GM18870 (cell line): ENCODE measurements around the gene SLC36A1.
A peak's percentile ranks its signal among the peaks of the same experiment; 100 is the strongest.
"Not testable (repeated sequence)": the region's sequence is repeated elsewhere in the genome, so short reads cannot be mapped to it uniquely, and the experiment has no call there.

Experiments used
- ATAC-seq: cut with Tn5 transposase; IDR thresholded peaks from one replicate; pipeline ENCODE4 v1.9.1; 2021; ENCODE audit warnings: moderate library complexity; ENCODE audit not compliant: unreplicated experiment

Gene SLC36A1

GRCh38 chr5:151483176-151483575 is 35.8 kb downstream of the SLC36A1 start:
- ATAC-seq, result no peak

GRCh38 chr5:151483647-151484046 is 36.2 kb downstream of the SLC36A1 start:
- ATAC-seq, result no peak

GRCh38 chr5:151487544-151487943 is 40.1 kb downstream of the SLC36A1 start:
- no peak for ATAC-seq

- ATAC-seq, result no peak
These were observed 43.2 kb downstream of the SLC36A1 start for GRCh38 chr5:151490627-151491026.

GRCh38 chr5:151491062-151491461 is 43.7 kb downstream of the SLC36A1 start:
- no peak for ATAC-seq

- no peak for ATAC-seq
These were observed 45.3 kb downstream of the SLC36A1 start for GRCh38 chr5:151492729-151493128.

GRCh38 chr5:151493665-151494064 is 46.3 kb downstream of the SLC36A1 start:
- ATAC-seq, result no peak

GRCh38 chr5:151495320-151495719 is 47.9 kb downstream of the SLC36A1 start:
- ATAC-seq, result no peak

GRCh38 chr5:151496041-151496484 is 48.7 kb downstream of the SLC36A1 start:
- no peak for ATAC-seq

- ATAC-seq, result no peak
These were observed 50.1 kb downstream of the SLC36A1 start for GRCh38 chr5:151497391-151498002.

GRCh38 chr5:151498395-151499155 is 51.2 kb downstream of the SLC36A1 start:
- no peak for ATAC-seq

GRCh38 chr5:151499501-151500035 is 52.2 kb downstream of the SLC36A1 start:
- no peak for ATAC-seq

GRCh38 chr5:151504006-151504405 is 56.6 kb downstream of the SLC36A1 start:
- ATAC-seq, result no peak

- ATAC-seq, result not testable (repeated sequence)
These were observed 60.9 kb downstream of the SLC36A1 start for GRCh38 chr5:151508308-151508707.

- no peak for ATAC-seq
These were observed 61.8 kb downstream of the SLC36A1 start for GRCh38 chr5:151509231-151509630.

- no peak for ATAC-seq
These were observed 62.4 kb downstream of the SLC36A1 start for GRCh38 chr5:151509836-151510235.

GRCh38 chr5:151517122-151517920 is 69.9 kb downstream of the SLC36A1 start:
- no peak for ATAC-seq

- no peak for ATAC-seq
These were observed 72.9 kb downstream of the SLC36A1 start for GRCh38 chr5:151520294-151520693.

- ATAC-seq, result no peak
These were observed 74.8 kb downstream of the SLC36A1 start for GRCh38 chr5:151522226-151522625.

GRCh38 chr5:151523335-151523734 is 75.9 kb downstream of the SLC36A1 start:
- peak; percentile 89 for ATAC-seq

GRCh38 chr5:151528153-151528552 is 80.8 kb downstream of the SLC36A1 start:
- ATAC-seq, result no peak
